Spleen (tissue), 11 donors: ENCODE measurements around the gene C11orf21. TPM values are rescaled to one million over a fixed set of nuclear protein-coding genes. Genes with fewer than 3 reads are reported as not detected.

Experiments used
- DNase-seq: peaks from one replicate; pipeline ENCODE4 v3.0.0-alpha.2; 2020
- H3K27ac ChIP-seq, 8 donors: fragments of 200-600 bp; sonication (generic) in 7 of 8; 1 replicate in 4 of 8; 2 replicates in 4 of 8; pipeline versions ENCODE4 v1.5.0 to v1.8.0; 2016 to 2021; ENCODE audit warnings: inconsistent platforms in 4 of 8, mild to moderate bottlenecking in 4 of 8, moderate library complexity in 1 of 8
- H3K27me3 ChIP-seq, 7 donors: fragments of 200-600 bp; sonication (generic) in 6 of 7; replicated peaks in 1 of 7; 1 replicate in 4 of 7; 2 replicates in 3 of 7; pipeline versions ENCODE4 v1.5.0 to v1.8.0; 2016 to 2021; ENCODE audit warnings: inconsistent platforms in 3 of 7, mild to moderate bottlenecking in 1 of 7
- H3K36me3 ChIP-seq, 6 donors: fragments of 200-600 bp; sonication (generic) in 5 of 6; 1 replicate in 4 of 6; 2 replicates in 2 of 6; pipeline versions ENCODE4 v1.5.0 to v1.8.0; 2016 to 2021; ENCODE audit warnings: inconsistent platforms in 2 of 6
- H3K4me1 ChIP-seq, 6 donors: fragments of 200-600 bp; sonication (generic) in 5 of 6; 1 replicate in 3 of 6; 2 replicates in 3 of 6; pipeline versions ENCODE4 v1.5.0 to v1.8.0; 2016 to 2021; ENCODE audit warnings: inconsistent platforms in 3 of 6
- H3K4me3 ChIP-seq, 8 donors: fragments of 200-600 bp; sonication (generic) in 7 of 8; 1 replicate in 4 of 8; 2 replicates in 4 of 8; pipeline versions ENCODE4 v1.5.0 to v1.8.0; 2016 to 2021; ENCODE audit warnings: inconsistent platforms in 4 of 8, mild to moderate bottlenecking in 4 of 8, moderate library complexity in 2 of 8
- H3K9me3 ChIP-seq, 8 donors: fragments of 200-600 bp; sonication (generic) in 7 of 8; 1 replicate in 4 of 8; 2 replicates in 4 of 8; pipeline versions ENCODE4 v1.5.0 to v1.8.0; 2016 to 2021; ENCODE audit warnings: inconsistent platforms in 4 of 8
- CTCF ChIP-seq, 11 experiments: fragments of 200-600 bp in 7 of 11; fragments of 450-650 bp in 4 of 11; sonication (generic) in 4 of 11; IDR thresholded peaks in 8 of 11; conservative IDR thresholded peaks in 3 of 11; 1 replicate in 7 of 11; 2 replicates in 4 of 11; pipeline versions ENCODE4 v1.4.0 to v1.8.0; 2016 to 2021; ENCODE audit warnings: antibody characterized with exemption in 11 of 11, inconsistent platforms in 4 of 11, mild to moderate bottlenecking in 1 of 11
- POLR2A ChIP-seq, 3 donors: fragments of 450-650 bp; IDR thresholded peaks; one replicate each; pipeline ENCODE4 v1.5.1; 2017; ENCODE audit warnings: antibody characterized with exemption in 3 of 3, mild to moderate bottlenecking in 1 of 3
- POLR2AphosphoS5 ChIP-seq, 3 donors: sonication (generic); formaldehyde crosslinking; IDR thresholded peaks; one replicate each; pipeline ENCODE4 v1.5.1; 2017; ENCODE audit warnings: antibody characterized with exemption in 3 of 3
- WGBS, 5 donors: extraction: QIAGEN DNeasy Blood & Tissue Kit in 3 of 5; methylation state at CpG; one replicate each; pipeline versions ENCODE4 v1.1.5 to v1.1.7; 2013 to 2018; 5-methylcytosine and 5-hydroxymethylcytosine counted together
- intact Hi-C: fragments of 100-400 bp; cut with DNase I; formaldehyde crosslinking; loops from one replicate; pipeline ENCODE4 v1.15.0; 2023; ENCODE audit warnings: low total_unique reads
- polyA plus RNA-seq, 3 donors: library from polyadenylated mRNA; stranded (reverse); fragments of 200-250 nt; gene quantifications; one replicate each; pipeline ENCODE4 v1.2.1, GENCODE V29; 2013
- total RNA-seq, 7 donors: library from RNA; depleted of rRNA in 3 of 7; stranded (reverse); fragments of >200 nt in 3 of 7; fragmentation: NEBNext Ultra II Directional in 4 of 7; extraction: Animal tissue kit (Norgen Biotek cat#: 25700) in 4 of 7; gene quantifications; one replicate each; pipeline versions ENCODE4 v1.1.0 to v1.2.1, GENCODE V29; 2016 to 2021
- donor health status: healthy with polysubstance abuse.
- donor health status: DM: no; HTN: no; CAD: no; lungs with moderate emphysema.
- donor health status: DM: no; HTN: no; CAD: no.
- donor health status: Bipolar disorder and iron deficiency.
- donor health status: healthy.
- donor health status: DM: no; HTN: no; CAD: no.
- donor health status: DM: yes; HTN: yes; CAD: no.

Gene C11orf21
- total and polyA plus RNA-seq, 10 donors: 8.6 to 24.9 (median 17.1) TPM

- intact Hi-C loops: no loop called here
- H3K36me3 ChIP-seq: peaks cover 0 to 32% (median 0%) of the 10 kb centered on the region in 6 donors
- DNase-seq: no peak
- peaks cover 7 to 54% (median 36%) of the 10 kb centered on the region in 6 donors for H3K4me1 ChIP-seq
- H3K27ac ChIP-seq: peak overlapping the region in 1 of 8 donors; percentile 33
- TF ChIP-seq POLR2AphosphoS5 (IDR thresholded peaks at IDR 0.05) (peak in 2 of 3 donors; percentile 19 to 32), CTCF (IDR thresholded peaks at IDR 0.05 in 8 of 11, conservative IDR thresholded peaks at IDR 0.05 in 3 of 11) (no peak)
- no peak overlapping the region for H3K4me3 ChIP-seq
- WGBS, 5 donors: 89 to 96% (median 92%) methylated on average over 10 to 13 of the region's 13 CpGs
- no peaks in the 10 kb centered on the region for H3K27me3 ChIP-seq
- no peaks in the 10 kb centered on the region for H3K9me3 ChIP-seq
Measured at GRCh38 chr11:2296913-2297622, 4.7 kb downstream of the C11orf21 start.

GRCh38 chr11:2295971-2296912, 5.5 kb downstream of the C11orf21 start:
- no peak overlapping the region for H3K4me3 ChIP-seq
- H3K9me3 ChIP-seq: no peaks in the 10 kb centered on the region
- DNase-seq: no peak
- peaks cover 6 to 45% (median 27%) of the 10 kb centered on the region in 6 donors for H3K4me1 ChIP-seq
- no peak for TF ChIP-seq CTCF (IDR thresholded peaks at IDR 0.05 in 8 of 11, conservative IDR thresholded peaks at IDR 0.05 in 3 of 11)
- no peak for TF ChIP-seq POLR2A (IDR thresholded peaks at IDR 0.05)
- TF ChIP-seq POLR2AphosphoS5 (IDR thresholded peaks at IDR 0.05): no peak
- peaks cover 0 to 32% (median 0%) of the 10 kb centered on the region in 6 donors for H3K36me3 ChIP-seq
- no peaks in the 10 kb centered on the region for H3K27me3 ChIP-seq
- peak overlapping the region in 1 of 8 donors; percentile 14 for H3K27ac ChIP-seq
- intact Hi-C loops: no loop called here
- WGBS, 5 donors: 85 to 90% (median 88%) methylated on average over 17 of the region's 17 CpGs

GRCh38 chr11:2294926-2295290, 6.8 kb downstream of the C11orf21 start:
- Histone ChIP-seq H3K9me3 (no peaks in the 10 kb centered on the region), H3K4me3 (no peak overlapping the region), H3K27ac (no peak overlapping the region), H3K4me1 (peaks cover 0 to 44% (median 23%) of the 10 kb centered on the region in 6 donors), H3K36me3 (peaks cover 0 to 32% (median 0%) of the 10 kb centered on the region in 6 donors), H3K27me3 (no peaks in the 10 kb centered on the region)
- intact Hi-C loops: no loop called here
- no peak for DNase-seq
- no peak for TF ChIP-seq CTCF (IDR thresholded peaks at IDR 0.05 in 8 of 11, conservative IDR thresholded peaks at IDR 0.05 in 3 of 11)
- TF ChIP-seq POLR2A (IDR thresholded peaks at IDR 0.05): no peak
- TF ChIP-seq POLR2AphosphoS5 (IDR thresholded peaks at IDR 0.05): no peak
- 75 to 88% (median 86%) methylated on average over 8 of the region's 8 CpGs for WGBS, 5 donors
